CD4-positive, alpha-beta T cell treated with Interleukin-21 for 1 hour (primary cell): ENCODE measurements around the gene PEX11B.

ENCODE experiments used
- DNase-seq: peaks from one replicate; pipeline ENCODE4 v3.0.0-alpha.2; 2020

PEX11B gene

GRCh38 chr1:145863282-145864018, 55.1 kb downstream of the PEX11B start:
- no peak for DNase-seq
